BE2C (cell line): ENCODE results near the gene TUT4.

ENCODE experiments used
- DNase-seq: peaks from one replicate; pipeline ENCODE4 v3.0.0-alpha.2; 2020
- H3K27me3 ChIP-seq: fragments of 250-450 bp; sonication (Bioruptor Pico); 2 replicates; pipeline ENCODE4 v1.5.1; 2020; ENCODE audit warnings: mild to moderate bottlenecking
- H3K36me3 ChIP-seq: fragments of 250-450 bp; sonication (Bioruptor Pico); 2 replicates; pipeline ENCODE4 v1.5.1; 2020; ENCODE audit warnings: mild to moderate bottlenecking
- H3K4me1 ChIP-seq: fragments of 250-450 bp; sonication (Bioruptor Pico); 2 replicates; pipeline ENCODE4 v1.5.1; 2020
- H3K4me3 ChIP-seq: 2 replicates; pipeline ENCODE4 v1.5.1; 2011; ENCODE audit warnings: low read depth, low read length
- H3K9me3 ChIP-seq: fragments of 250-450 bp; sonication (Bioruptor Pico); 2 replicates; pipeline ENCODE4 v1.5.1; 2020
- CTCF ChIP-seq: IDR thresholded peaks from 2 replicates; pipeline ENCODE4 v1.5.1; 2012; ENCODE audit warnings: mild to moderate bottlenecking, low read depth, low read length

Gene TUT4

GRCh38 chr1:52590266-52590665, 37.4 kb upstream of the TUT4 start:
- TF ChIP-seq CTCF, result no peak
- no peaks in the 10 kb centered on the region for H3K36me3 ChIP-seq
- no peaks in the 10 kb centered on the region for H3K9me3 ChIP-seq
- no peaks in the 10 kb centered on the region for H3K27me3 ChIP-seq
- no peak overlapping the region for H3K4me3 ChIP-seq
- DNase-seq, result no peak
- no peaks in the 10 kb centered on the region for H3K4me1 ChIP-seq

- Histone ChIP-seq H3K4me1 (no peaks in the 10 kb centered on the region), H3K27me3 (no peaks in the 10 kb centered on the region), H3K4me3 (no peak overlapping the region), H3K36me3 (no peaks in the 10 kb centered on the region), H3K9me3 (no peaks in the 10 kb centered on the region)
- no peak for TF ChIP-seq CTCF
- DNase-seq, result no peak
Measured at GRCh38 chr1:52588535-52588934, 35.6 kb upstream of the TUT4 start.

- Histone ChIP-seq H3K9me3 (no peaks in the 10 kb centered on the region), H3K4me3 (no peak overlapping the region), H3K4me1 (no peaks in the 10 kb centered on the region), H3K27me3 (no peaks in the 10 kb centered on the region), H3K36me3 (no peaks in the 10 kb centered on the region)
- no peak for TF ChIP-seq CTCF
- DNase-seq, result no peak
Measured at GRCh38 chr1:52588027-52588426, 35.1 kb upstream of the TUT4 start.

- TF ChIP-seq CTCF, result no peak
- DNase-seq, result no peak
Measured at GRCh38 chr1:52585474-52585873, 32.6 kb upstream of the TUT4 start.

GRCh38 chr1:52582116-52582696, 29.3 kb upstream of the TUT4 start:
- Histone ChIP-seq H3K4me1 (no peaks in the 10 kb centered on the region), H3K27me3 (no peaks in the 10 kb centered on the region), H3K9me3 (no peaks in the 10 kb centered on the region), H3K36me3 (no peaks in the 10 kb centered on the region), H3K4me3 (no peak overlapping the region)
- no peak for DNase-seq
- TF ChIP-seq CTCF, result no peak

More at GRCh38 chr1:52585474-52585873, 32.6 kb upstream of the TUT4 start:
- Histone ChIP-seq H3K4me1 (no peaks in the 10 kb centered on the region), H3K36me3 (no peaks in the 10 kb centered on the region), H3K9me3 (no peaks in the 10 kb centered on the region), H3K27me3 (no peaks in the 10 kb centered on the region), H3K4me3 (no peak overlapping the region)

GRCh38 chr1:52580283-52580682, 27.4 kb upstream of the TUT4 start:
- Histone ChIP-seq H3K4me1 (no peaks in the 10 kb centered on the region), H3K27me3 (no peaks in the 10 kb centered on the region), H3K9me3 (no peaks in the 10 kb centered on the region), H3K4me3 (no peak overlapping the region), H3K36me3 (no peaks in the 10 kb centered on the region)
- DNase-seq, result no peak
- TF ChIP-seq CTCF, result no peak
